Heart right ventricle (tissue), 16 donors: ENCODE data around the gene CEP112. TPM values are rescaled to one million over a fixed set of nuclear protein-coding genes. Genes with fewer than 3 reads are reported as not detected.

Experiments
- ATAC-seq, 8 donors: fragments of 200-7000 bp; cut with Tn5 transposase; one replicate each; pipeline ENCODE4 v1.9.1; 2020; ENCODE audit warnings: mild to moderate bottlenecking in 8 of 8, moderate library complexity in 8 of 8, moderate number of reproducible peaks in 1 of 8
- DNase-seq, 2 donors: peaks; one replicate each; pipeline ENCODE4 v3.0.0-alpha.2; 2020
- H3K27ac ChIP-seq, 10 donors: fragments of 200-600 bp; sonication (generic) in 2 of 10; one replicate each; pipeline versions ENCODE4 v1.5.0 to v1.8.0; 2020 to 2022; ENCODE audit warnings: mild to moderate bottlenecking in 3 of 10
- H3K27me3 ChIP-seq, 7 donors: fragments of 200-600 bp; one replicate each; pipeline ENCODE4 v1.8.0; 2021 to 2022; ENCODE audit warnings: mild to moderate bottlenecking in 2 of 7
- H3K36me3 ChIP-seq, 9 donors: fragments of 200-600 bp; sonication (generic) in 1 of 9; one replicate each; pipeline versions ENCODE4 v1.5.0 to v1.8.0; 2020 to 2022; ENCODE audit warnings: mild to moderate bottlenecking in 2 of 9
- H3K4me1 ChIP-seq, 9 donors: fragments of 200-600 bp; sonication (generic) in 1 of 9; one replicate each; pipeline versions ENCODE4 v1.5.0 to v1.8.0; 2020 to 2022; ENCODE audit warnings: mild to moderate bottlenecking in 4 of 9
- H3K4me3 ChIP-seq, 10 donors: fragments of 200-600 bp; sonication (generic) in 2 of 10; one replicate each; pipeline versions ENCODE4 v1.5.0 to v1.8.0; 2020 to 2022; ENCODE audit warnings: mild to moderate bottlenecking in 7 of 10, moderate library complexity in 2 of 10
- H3K9me3 ChIP-seq, 11 donors: fragments of 200-600 bp in 10 of 11; sonication (generic) in 2 of 11; one replicate each; pipeline versions ENCODE4 v1.5.0 to v1.8.0; 2013 to 2022; ENCODE audit warnings: mild to moderate bottlenecking in 2 of 11, control low read depth in 1 of 11, moderate library complexity in 1 of 11
- WGBS, 2 donors: extraction: QIAGEN DNeasy Blood & Tissue Kit; methylation state at CpG; one replicate each; pipeline ENCODE4 v1.1.7; 2013; ENCODE audit warnings: inconsistent platforms in 1 of 2; 5-methylcytosine and 5-hydroxymethylcytosine counted together
- intact Hi-C, 10 donors: fragments of 100-400 bp; cut with DNase I; formaldehyde crosslinking; loops; one replicate each; pipeline versions ENCODE4 v1.11.1 to v1.14.2; 2022
- polyA plus RNA-seq, 2 donors: library from polyadenylated mRNA; stranded (reverse); fragments of 200-250 nt; gene quantifications; one replicate each; pipeline ENCODE4 v1.2.3, GENCODE V29; 2013
- total RNA-seq, 10 donors: library from RNA; stranded (reverse); fragmentation: NEBNext Ultra II Directional in 3 of 10; extraction: Animal tissue kit (Norgen Biotek cat#: 25700) in 3 of 10; gene quantifications; one replicate each; pipeline versions ENCODE4 v1.2.1 to v1.2.4, GENCODE V29; 2021 to 2023
- TF ChIP-seq, protein P1 (sequence below), 9 donors: fragments of 200-600 bp; sonication (generic) in 2 of 9; IDR thresholded peaks; one replicate each; pipeline versions ENCODE4 v1.5.0 to v1.8.0; 2021 to 2022; ENCODE audit warnings: antibody characterized with exemption in 9 of 9, mild to moderate bottlenecking in 5 of 9, moderate library complexity in 1 of 9
- donor health status: Arrhythmogenic right ventricular cardiomyopathy.
- donor health status: ischemic (EF 13 %, LVEDD 7.1; RV severe dilation, severe dysfunction).
- donor health status: healthy with polysubstance abuse.
- donor health status: DM: no; HTN: yes; CAD: no.
- donor health status: DM: no; HTN: no; CAD: no.
- donor health status: ischemic (EF 25% LVEDD 6.9; RV normal size, moderate dysfunction).
- donor health status: ischemic (EF 25% LVEDD 5.7; RV mildly dilated, moderate dysfunction).
- donor health status: healthy.
- donor health status: DM: yes; HTN: yes; CAD: no.
- donor health status: Ischemic cardiomyopathy.
- donor health status: ischemic (EF 35%, LVEDD 5.7; RV mildly dilated, moderate dysfunction).
- donor health status: nonischemic (EF 11% LVEDD 7.7; RV severe dilation, severe dysfunction).
- donor health status: DM: yes; HTN: yes; CAD: no.
- donor health status: PGD.
- donor health status: ischemic (EF 29% LVEDD 5.4; RV normal size, mild dysfunction).
- donor health status: nonischemic (EF 23%, LVEDD 6.1; RV moderate dilation, normal function).

CEP112 gene
- total and polyA plus RNA-seq, 12 donors, result 6.7 to 30.0 (median 16.3) TPM

DNA sequence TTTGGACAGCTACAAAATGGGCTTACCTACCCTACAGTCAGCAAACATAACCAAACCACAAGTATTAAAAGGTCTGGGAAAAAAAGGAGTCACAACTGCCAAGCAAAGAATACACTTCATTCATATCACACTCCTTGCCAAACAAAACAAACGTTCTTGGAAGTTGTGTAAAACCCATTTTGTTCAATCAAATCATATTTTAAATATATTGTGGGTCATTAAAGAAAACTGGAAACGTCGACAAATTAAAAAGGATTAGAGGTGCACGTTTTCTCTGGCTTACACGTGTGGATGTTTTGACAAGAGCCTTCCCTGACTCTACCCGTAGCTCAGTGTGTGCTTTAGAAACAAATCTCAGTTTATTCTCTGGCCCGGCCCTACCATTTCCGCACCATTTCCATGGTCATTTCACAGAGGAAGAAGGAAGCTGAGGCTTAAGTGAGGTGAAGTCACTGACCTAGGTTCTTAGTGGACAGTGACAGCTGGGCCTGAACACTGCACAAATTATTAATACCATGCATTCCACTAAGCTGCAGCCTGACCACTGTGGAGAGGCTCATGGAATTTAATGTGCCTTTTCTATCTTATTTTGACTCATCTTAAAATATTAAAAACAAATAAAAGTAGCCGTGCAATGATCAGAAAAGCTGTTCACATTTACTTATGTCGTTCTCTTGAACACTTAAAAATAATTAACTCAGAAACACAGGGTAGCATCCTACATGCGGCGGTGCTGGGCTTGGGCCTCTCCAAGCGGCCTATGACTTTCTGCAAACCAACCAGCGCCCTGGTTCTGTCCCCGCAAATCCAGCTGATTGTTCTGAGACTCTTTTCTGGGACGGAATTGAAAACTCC is 968 bp downstream of the CEP112 start:
- intact Hi-C loops, result loop anchor here in 1 of 10 donors (10.0 kb wide), 1 partner anchor 714 kb away; no protein-coding TSS in a partner anchor

DNA sequence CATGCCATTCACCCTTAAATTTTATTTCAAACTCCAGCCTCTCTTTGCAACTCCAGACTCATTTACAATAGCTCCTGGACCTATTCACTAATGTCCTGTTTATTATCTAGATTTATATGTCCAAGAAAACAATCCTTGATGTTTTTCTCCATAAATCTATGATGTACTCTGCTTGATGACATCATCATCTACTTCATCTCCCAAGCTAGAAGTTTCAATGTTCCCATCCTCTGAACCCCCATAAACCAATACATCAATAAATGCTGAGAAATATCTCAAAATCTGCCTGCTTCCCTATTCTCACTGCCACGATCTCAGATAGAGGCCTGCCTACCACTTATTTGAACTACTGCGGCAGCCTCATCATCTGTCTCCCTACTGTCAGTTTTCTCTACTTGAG is 4.2 kb downstream of the CEP112 start:
- DNase-seq, result no peak
- Histone ChIP-seq H3K27ac (no peak overlapping the region), H3K36me3 (peaks cover 0 to 5% (median 0%) of the 10 kb centered on the region in 9 donors), H3K4me3 (no peak overlapping the region), H3K27me3 (no peaks in the 10 kb centered on the region), H3K9me3 (peaks cover 0 to 6% (median 0%) of the 10 kb centered on the region in 11 donors), H3K4me1 (peaks cover 0 to 39% (median 21%) of the 10 kb centered on the region in 9 donors)
- TF ChIP-seq, protein P1, sequence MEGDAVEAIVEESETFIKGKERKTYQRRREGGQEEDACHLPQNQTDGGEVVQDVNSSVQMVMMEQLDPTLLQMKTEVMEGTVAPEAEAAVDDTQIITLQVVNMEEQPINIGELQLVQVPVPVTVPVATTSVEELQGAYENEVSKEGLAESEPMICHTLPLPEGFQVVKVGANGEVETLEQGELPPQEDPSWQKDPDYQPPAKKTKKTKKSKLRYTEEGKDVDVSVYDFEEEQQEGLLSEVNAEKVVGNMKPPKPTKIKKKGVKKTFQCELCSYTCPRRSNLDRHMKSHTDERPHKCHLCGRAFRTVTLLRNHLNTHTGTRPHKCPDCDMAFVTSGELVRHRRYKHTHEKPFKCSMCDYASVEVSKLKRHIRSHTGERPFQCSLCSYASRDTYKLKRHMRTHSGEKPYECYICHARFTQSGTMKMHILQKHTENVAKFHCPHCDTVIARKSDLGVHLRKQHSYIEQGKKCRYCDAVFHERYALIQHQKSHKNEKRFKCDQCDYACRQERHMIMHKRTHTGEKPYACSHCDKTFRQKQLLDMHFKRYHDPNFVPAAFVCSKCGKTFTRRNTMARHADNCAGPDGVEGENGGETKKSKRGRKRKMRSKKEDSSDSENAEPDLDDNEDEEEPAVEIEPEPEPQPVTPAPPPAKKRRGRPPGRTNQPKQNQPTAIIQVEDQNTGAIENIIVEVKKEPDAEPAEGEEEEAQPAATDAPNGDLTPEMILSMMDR (IDR thresholded peaks at IDR 0.05), result no peak
- intact Hi-C loops, result loop anchor here in 1 of 10 donors (5.0 kb wide), 1 partner anchor 160 kb away; no protein-coding TSS in a partner anchor
- 95 to 97% methylated on average over 2 of the region's 2 CpGs for WGBS, 2 donors
- ATAC-seq, result no peak

More for the DNA sequence above, 968 bp downstream of the CEP112 start:
- peaks cover 0 to 39% (median 21%) of the 10 kb centered on the region in 9 donors for H3K4me1 ChIP-seq
- TF ChIP-seq, protein P1 (IDR thresholded peaks at IDR 0.05), result no peak
- no peaks in the 10 kb centered on the region for H3K9me3 ChIP-seq
- H3K27ac ChIP-seq, result peak overlapping the region; percentile 69 to 91 (median 81)
- WGBS, 2 donors, result 11 to 12% methylated on average over 16 of the region's 16 CpGs
- ATAC-seq, result peak; percentile 21 to 75 (median 53)
- H3K27me3 ChIP-seq, result no peaks in the 10 kb centered on the region
- DNase-seq, result peak in 1 of 2 donors; percentile 7
- no peaks in the 10 kb centered on the region for H3K36me3 ChIP-seq
- peak overlapping the region; percentile 12 to 94 (median 83) for H3K4me3 ChIP-seq

DNA sequence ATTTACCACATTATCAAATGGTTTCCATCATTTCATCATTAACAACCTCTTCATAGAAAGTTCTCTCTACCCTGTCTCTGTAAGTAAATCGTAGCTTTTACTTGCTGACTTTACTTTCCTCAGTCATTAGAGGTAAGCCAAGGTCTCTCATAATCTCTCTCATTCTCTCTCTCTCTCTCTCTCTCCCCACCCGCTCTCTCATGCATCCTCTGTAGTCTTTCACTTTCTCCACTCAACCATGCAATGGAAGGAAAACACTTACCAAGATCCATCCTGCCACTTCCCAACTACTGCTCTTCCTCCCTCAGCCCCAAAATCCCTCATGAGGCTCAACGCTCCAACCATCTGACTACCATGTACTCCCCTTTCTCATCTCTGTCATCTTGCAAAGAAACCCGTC is 6.1 kb downstream of the CEP112 start:
- Histone ChIP-seq H3K9me3 (peaks cover 0 to 6% (median 0%) of the 10 kb centered on the region in 11 donors), H3K27me3 (no peaks in the 10 kb centered on the region), H3K36me3 (peaks cover 0 to 23% (median 10%) of the 10 kb centered on the region in 9 donors), H3K4me1 (peaks cover 0 to 26% (median 14%) of the 10 kb centered on the region in 9 donors), H3K4me3 (no peak overlapping the region), H3K27ac (no peak overlapping the region)
- DNase-seq (no peak), ATAC-seq (no peak)
- intact Hi-C loops, result loop anchor here in 1 of 10 donors (5.0 kb wide), 1 partner anchor 161 kb away; no protein-coding TSS in a partner anchor
- WGBS, 2 donors, result 97% methylated on average over 4 of the region's 4 CpGs
- TF ChIP-seq, protein P1 (IDR thresholded peaks at IDR 0.05), result no peak

DNA sequence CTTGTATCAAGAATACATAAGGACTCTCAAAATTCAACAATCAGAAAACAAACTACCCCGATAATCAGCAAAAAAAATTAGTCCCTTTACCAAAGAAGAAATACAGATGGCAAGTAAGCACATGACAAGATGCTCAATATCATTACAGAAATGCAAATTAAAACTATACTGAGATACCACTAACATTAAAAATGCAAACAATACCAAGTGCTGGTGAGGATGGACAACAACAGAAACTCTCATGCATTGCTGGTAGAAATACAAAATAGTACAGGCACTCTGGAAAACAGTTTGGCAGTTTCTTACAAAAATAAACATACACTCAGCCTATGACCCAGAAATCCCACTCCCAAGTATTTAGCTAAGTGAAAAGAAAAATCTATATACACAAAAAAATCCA is 7.5 kb downstream of the CEP112 start:
- no peak for ATAC-seq
- DNase-seq, result no peak
- no peak overlapping the region for H3K4me3 ChIP-seq
- H3K4me1 ChIP-seq, result peaks cover 0 to 11% (median 0%) of the 10 kb centered on the region in 9 donors
- H3K27me3 ChIP-seq, result no peaks in the 10 kb centered on the region
- TF ChIP-seq, protein P1 (IDR thresholded peaks at IDR 0.05), result no peak
- intact Hi-C loops, result no loop called here
- H3K36me3 ChIP-seq, result peaks cover 0 to 37% (median 10%) of the 10 kb centered on the region in 9 donors
- WGBS, 2 donors, result 95 to 97% methylated on average over 1 of the region's 1 CpG
- peaks cover 0 to 6% (median 0%) of the 10 kb centered on the region in 11 donors for H3K9me3 ChIP-seq
- no peak overlapping the region for H3K27ac ChIP-seq
